Fibroblast of lung (primary cell): Measurements from ENCODE around the gene CAPN14.

Experiments
- CTCF ChIP-seq, 2 donors: IDR thresholded peaks in 1 of 2; conservative IDR thresholded peaks in 1 of 2; 1 replicate in 1 of 2; 2 replicates in 1 of 2; pipeline ENCODE4 v1.5.1; 2011 to 2012; ENCODE audit warnings: low read length in 2 of 2, control low read depth in 1 of 2, inconsistent platforms in 1 of 2, low read depth in 1 of 2, mild to moderate bottlenecking in 1 of 2
- EZH2 ChIP-seq: IDR thresholded peaks from 2 replicates; pipeline ENCODE4 v1.5.1; 2012; ENCODE audit warnings: low read length, control low read depth, mild to moderate bottlenecking; ENCODE audit errors: missing control alignments

- TF ChIP-seq EZH2, result no peak
- TF ChIP-seq CTCF (conservative IDR thresholded peaks at IDR 0.05 in 1 of 2, IDR thresholded peaks at IDR 0.05 in 1 of 2; ENCODE audit: low read depth in 1 of 2, low read length in 2 of 2), result no peak
Observed at GRCh38 chr2:31239593-31240177, 22.4 kb upstream of the CAPN14 start.
